Glutamatergic neuron (in vitro differentiated cells): Measurements from ENCODE around the gene TAOK3. TPM values are rescaled to one million over a fixed set of nuclear protein-coding genes. Genes with fewer than 3 reads are reported as not detected.

Experiments used
- DNase-seq: peaks from one replicate; pipeline ENCODE4 v3.0.0; 2022
- H3K27ac Mint-ChIP-seq: one replicate; pipeline ENCODE4 v1.8.0; 2020; ENCODE audit warnings: mild to moderate bottlenecking, mixed read lengths, inconsistent platforms; ENCODE audit not compliant: unreplicated experiment
- H3K27me3 Mint-ChIP-seq: one replicate; pipeline ENCODE4 v1.8.0; 2020; ENCODE audit warnings: mild to moderate bottlenecking, moderate library complexity, mixed read lengths, inconsistent platforms; ENCODE audit not compliant: unreplicated experiment
- H3K36me3 Mint-ChIP-seq: one replicate; pipeline ENCODE4 v1.8.0; 2020; ENCODE audit warnings: mild to moderate bottlenecking, mixed read lengths, inconsistent platforms; ENCODE audit not compliant: unreplicated experiment
- H3K4me1 Mint-ChIP-seq: one replicate; pipeline ENCODE4 v1.8.0; 2020; ENCODE audit warnings: mild to moderate bottlenecking, low read depth, mixed read lengths, inconsistent platforms; ENCODE audit not compliant: unreplicated experiment
- H3K4me3 Mint-ChIP-seq: one replicate; pipeline ENCODE4 v1.8.0; 2020; ENCODE audit warnings: mild to moderate bottlenecking, mixed read lengths, inconsistent platforms; ENCODE audit not compliant: unreplicated experiment
- H3K9me3 Mint-ChIP-seq: one replicate; pipeline ENCODE4 v1.8.0; 2020; ENCODE audit warnings: mild to moderate bottlenecking, moderate library complexity, mixed read lengths, inconsistent platforms; ENCODE audit not compliant: unreplicated experiment
- CTCF ChIP-seq: fragments of 200-600 bp; sonication (generic); IDR thresholded peaks from one replicate; pipeline ENCODE4 v1.5.0; 2021; ENCODE audit not compliant: partially characterized antibody, unreplicated experiment
- total RNA-seq: library from RNA; stranded (reverse); fragmentation: NEBNext Ultra II Directional; extraction: Animal tissue kit (Norgen Biotek cat#: 25700); gene quantifications from one replicate; pipeline ENCODE4 v1.2.1, GENCODE V29; 2021; ENCODE audit not compliant: unreplicated experiment

TAOK3 gene
- total RNA-seq, 1 donor from 2014 or later: 13.1 TPM

GRCh38 chr12:118124333-118124874 is 248.3 kb downstream of the TAOK3 start:
- Mint-ChIP-seq H3K36me3 (no peaks in the 10 kb centered on the region), H3K4me1 (no peaks in the 10 kb centered on the region), H3K27me3 (no peaks in the 10 kb centered on the region), H3K9me3 (no peaks in the 10 kb centered on the region), H3K4me3 (no peak overlapping the region), H3K27ac (no peak overlapping the region)
- DNase-seq: no peak
- no peak for TF ChIP-seq CTCF

- Mint-ChIP-seq H3K9me3 (no peaks in the 10 kb centered on the region), H3K4me1 (no peaks in the 10 kb centered on the region), H3K36me3 (no peaks in the 10 kb centered on the region), H3K4me3 (no peak overlapping the region), H3K27me3 (no peaks in the 10 kb centered on the region), H3K27ac (no peak overlapping the region)
- TF ChIP-seq CTCF: no peak
- DNase-seq: no peak
Measured at GRCh38 chr12:118122264-118122663, 250.4 kb downstream of the TAOK3 start.

- no peaks in the 10 kb centered on the region for H3K27me3 Mint-ChIP-seq
- peak; percentile 71 for DNase-seq
- no peaks in the 10 kb centered on the region for H3K9me3 Mint-ChIP-seq
- peak; percentile 78 for TF ChIP-seq CTCF
- H3K4me1 Mint-ChIP-seq: no peaks in the 10 kb centered on the region
- peak overlapping the region; percentile 10 for H3K27ac Mint-ChIP-seq
- H3K36me3 Mint-ChIP-seq: no peaks in the 10 kb centered on the region
- no peak overlapping the region for H3K4me3 Mint-ChIP-seq
Measured at GRCh38 chr12:118120579-118121363, 251.9 kb downstream of the TAOK3 start.

- no peaks in the 10 kb centered on the region for H3K27me3 Mint-ChIP-seq
- H3K27ac Mint-ChIP-seq: no peak overlapping the region
- no peak for DNase-seq
Measured at GRCh38 chr12:118119449-118119879, 253.2 kb downstream of the TAOK3 start.

More at GRCh38 chr12:118119449-118119879, 253.2 kb downstream of the TAOK3 start:
- Mint-ChIP-seq H3K4me1 (no peaks in the 10 kb centered on the region), H3K36me3 (peaks cover 5% of the 10 kb centered on the region), H3K9me3 (no peaks in the 10 kb centered on the region), H3K4me3 (no peak overlapping the region)
- TF ChIP-seq CTCF: no peak
